Esophagus squamous epithelium (tissue), 4 donors: ENCODE results near the gene RTCB.

Experiments used
- CTCF ChIP-seq, 6 experiments: fragments of 450-650 bp in 4 of 6; fragments of 200-600 bp in 2 of 6; sonication (generic) in 2 of 6; IDR thresholded peaks; one replicate each; pipeline ENCODE4 v1.5.1; 2016 to 2019; ENCODE audit warnings: antibody characterized with exemption in 6 of 6, mild to moderate bottlenecking in 4 of 6, moderate library complexity in 4 of 6
- POLR2A ChIP-seq, 4 donors: fragments of 450-650 bp; IDR thresholded peaks; one replicate each; pipeline ENCODE4 v1.6.1; 2017; ENCODE audit warnings: antibody characterized with exemption in 4 of 4, mild to moderate bottlenecking in 4 of 4, moderate library complexity in 3 of 4

DNA sequence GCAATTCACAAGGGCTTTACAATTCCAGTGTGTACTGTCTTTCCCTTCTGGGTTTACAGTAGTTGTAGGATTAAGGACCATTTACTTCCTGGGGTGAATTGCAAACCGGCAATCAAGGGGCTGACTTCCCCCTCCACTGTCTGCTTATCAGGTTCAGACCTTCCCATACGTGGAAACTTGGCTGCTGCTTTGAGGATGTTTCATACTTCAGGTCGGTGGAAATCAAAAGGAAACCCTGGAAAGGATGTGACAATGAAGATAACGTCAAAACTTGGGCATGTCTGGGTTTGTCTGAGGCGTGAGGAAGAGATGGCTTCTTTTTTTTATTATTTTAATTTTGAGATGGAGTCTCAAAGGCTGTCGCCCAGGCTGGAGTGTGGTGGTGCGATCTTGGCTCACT, 2.1 kb upstream of the RTCB start:
- no peak for TF ChIP-seq CTCF (IDR thresholded peaks at IDR 0.05)
- no peak for TF ChIP-seq POLR2A (IDR thresholded peaks at IDR 0.05)
